HG03060 (cell line): Measurements from ENCODE around the gene TNNI3.
"Not testable (repeated sequence)": the region's sequence is repeated elsewhere in the genome, so short reads cannot be mapped to it uniquely, and the experiment has no call there.

Experiments
- ATAC-seq: cut with Tn5 transposase; IDR thresholded peaks from one replicate; pipeline ENCODE4 v1.9.1; 2021; ENCODE audit warnings: low read depth, moderate number of reproducible peaks; ENCODE audit not compliant: unreplicated experiment

The TNNI3 gene

DNA sequence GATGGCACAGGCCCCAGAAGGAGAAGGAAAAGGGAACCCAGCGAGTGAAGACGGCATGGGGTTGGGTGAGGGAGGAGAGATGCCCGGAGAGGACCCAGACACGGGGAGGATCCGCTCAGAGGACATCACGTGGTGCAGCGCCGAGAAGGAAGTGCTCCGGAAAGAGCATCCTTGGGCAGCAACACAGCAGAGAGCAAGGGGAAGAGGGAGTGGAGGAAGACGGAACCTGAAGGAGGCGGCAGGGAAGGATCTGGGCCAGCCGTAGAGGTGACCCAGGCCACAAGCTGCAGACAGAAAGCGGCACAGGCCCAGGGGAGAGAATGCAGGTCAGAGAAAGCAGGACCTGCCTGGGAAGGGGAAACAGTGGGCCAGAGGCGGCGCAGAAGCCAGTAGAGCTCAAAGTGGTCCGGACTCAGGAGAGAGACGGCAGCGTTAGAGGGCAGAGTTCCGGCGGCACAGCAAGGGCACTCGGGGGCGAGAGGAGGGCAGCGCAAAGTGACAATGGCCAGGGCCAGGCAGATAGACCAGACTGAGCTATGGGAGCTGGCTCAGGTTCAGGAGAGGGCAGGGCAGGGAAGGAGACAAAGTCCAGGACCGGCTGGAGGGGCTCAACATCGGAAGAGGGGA, 41.2 kb downstream of the TNNI3 start:
- ATAC-seq, result no peak

- no peak for ATAC-seq
These were observed 42.0 kb downstream of the TNNI3 start for GRCh38 chr19:55115446-55116065.

DNA sequence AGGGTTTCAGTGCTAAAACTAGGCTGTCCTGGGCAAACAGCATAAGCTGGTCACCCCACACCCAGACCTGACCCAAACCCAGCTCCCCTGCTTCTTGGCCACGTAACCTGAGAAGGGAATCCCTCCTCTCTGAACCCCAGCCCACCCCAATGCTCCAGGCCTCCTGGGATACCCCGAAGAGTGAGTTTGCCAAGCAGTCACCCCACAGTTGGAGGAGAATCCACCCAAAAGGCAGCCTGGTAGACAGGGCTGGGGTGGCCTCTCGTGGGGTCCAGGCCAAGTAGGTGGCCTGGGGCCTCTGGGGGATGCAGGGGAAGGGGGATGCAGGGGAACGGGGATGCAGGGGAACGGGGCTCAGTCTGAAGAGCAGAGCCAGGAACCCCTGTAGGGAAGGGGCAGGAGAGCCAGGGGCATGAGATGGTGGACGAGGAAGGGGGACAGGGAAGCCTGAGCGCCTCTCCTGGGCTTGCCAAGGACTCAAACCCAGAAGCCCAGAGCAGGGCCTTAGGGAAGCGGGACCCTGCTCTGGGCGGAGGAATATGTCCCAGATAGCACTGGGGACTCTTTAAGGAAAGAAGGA, 42.9 kb downstream of the TNNI3 start:
- ATAC-seq, result no peak

- ATAC-seq, result no peak
These were observed 43.9 kb downstream of the TNNI3 start for GRCh38 chr19:55113570-55114039.

- ATAC-seq, result no peak
These were observed 44.6 kb downstream of the TNNI3 start for GRCh38 chr19:55112777-55113569.

DNA sequence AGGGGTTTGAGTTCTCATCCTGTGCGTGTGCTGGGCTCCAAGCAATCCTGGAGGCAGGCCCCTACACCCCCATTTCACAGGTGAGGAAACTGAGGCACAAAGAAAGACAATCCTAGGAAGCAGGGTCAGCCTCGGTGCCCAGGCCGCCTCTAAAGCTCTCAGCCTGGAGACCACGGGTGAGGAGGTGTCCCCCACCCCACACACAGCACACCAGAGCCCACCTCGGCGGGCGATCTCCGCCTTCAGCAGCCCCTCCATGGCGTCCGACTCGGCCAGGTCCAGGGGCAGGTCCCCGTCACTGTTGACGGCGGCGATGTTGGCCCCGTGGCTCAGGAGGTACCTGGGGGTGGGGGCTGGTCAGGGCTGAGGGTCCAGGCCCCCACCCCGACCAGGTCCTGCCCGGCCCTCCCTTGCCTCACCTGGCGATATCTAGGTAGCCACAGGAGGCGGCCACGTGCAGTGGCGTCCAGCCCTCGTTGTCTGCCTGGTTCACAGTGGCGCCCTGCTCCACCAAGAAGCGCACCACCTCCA, 45.2 kb downstream of the TNNI3 start:
- no peak for ATAC-seq

- no peak for ATAC-seq
These were observed 46.2 kb downstream of the TNNI3 start for GRCh38 chr19:55111238-55111831.

- no peak for ATAC-seq
These were observed 47.8 kb downstream of the TNNI3 start for GRCh38 chr19:55109527-55110291.

- ATAC-seq, result not testable (repeated sequence)
These were observed 50.3 kb downstream of the TNNI3 start for GRCh38 chr19:55107252-55107651.

GRCh38 chr19:55106591-55106990, 50.9 kb downstream of the TNNI3 start:
- no peak for ATAC-seq

DNA sequence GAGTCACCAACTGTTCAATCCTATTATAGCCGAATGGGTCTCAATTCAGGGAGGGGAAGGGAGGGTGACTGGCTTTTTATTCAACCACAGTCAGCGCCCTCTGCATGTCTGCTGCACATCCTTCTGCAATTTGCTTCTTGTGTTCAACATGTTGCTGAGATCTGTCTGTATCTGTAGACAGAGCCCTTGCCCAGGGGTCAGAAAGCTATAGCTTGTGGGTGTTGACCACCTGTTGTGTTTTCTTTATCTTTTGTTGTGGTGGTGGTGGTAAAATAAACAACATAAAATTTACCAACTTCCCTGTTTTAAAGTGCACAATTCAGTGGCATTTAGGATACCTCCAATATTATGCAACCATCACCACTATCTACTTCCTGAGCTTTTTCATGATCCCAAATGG, 52.3 kb downstream of the TNNI3 start:
- ATAC-seq, result no peak

- no peak for ATAC-seq
These were observed 54.3 kb downstream of the TNNI3 start for GRCh38 chr19:55103190-55103589.
